H1 (cell line): Measurements from ENCODE around the gene SOD2.

Experiments used
- CBX5 ChIP-seq: fragments of 300-800, 300-1000 bp; sonication (generic); IDR thresholded peaks from 2 replicates; pipeline ENCODE4 v1.7.1; 2016; ENCODE audit warnings: antibody characterized with exemption, low read length, low read depth
- HDAC6 ChIP-seq: IDR thresholded peaks from one replicate; pipeline ENCODE4 v1.7.1; 2012; ENCODE audit warnings: low read depth, mild to moderate bottlenecking, inconsistent platforms, low read length, moderate library complexity
- KDM1A ChIP-seq: fragments of 200-600, 300-600 bp; sonication (generic); IDR thresholded peaks from 2 replicates; pipeline ENCODE4 v1.7.1; 2016; ENCODE audit warnings: mild to moderate bottlenecking, low read length, borderline replicate concordance
- TF ChIP-seq, protein P1 (sequence below), 3 experiments: IDR thresholded peaks; 1 replicate in 2 of 3; 2 replicates in 1 of 3; pipeline versions ENCODE4 v1.5.1 to v1.6.1; 2011; ENCODE audit warnings: low read length in 3 of 3, mild to moderate bottlenecking in 3 of 3, inconsistent platforms in 2 of 3, low read depth in 1 of 3, moderate library complexity in 1 of 3; ENCODE audit not compliant: insufficient read depth in 1 of 3; ENCODE audit errors: control extremely low read depth in 1 of 3

DNA sequence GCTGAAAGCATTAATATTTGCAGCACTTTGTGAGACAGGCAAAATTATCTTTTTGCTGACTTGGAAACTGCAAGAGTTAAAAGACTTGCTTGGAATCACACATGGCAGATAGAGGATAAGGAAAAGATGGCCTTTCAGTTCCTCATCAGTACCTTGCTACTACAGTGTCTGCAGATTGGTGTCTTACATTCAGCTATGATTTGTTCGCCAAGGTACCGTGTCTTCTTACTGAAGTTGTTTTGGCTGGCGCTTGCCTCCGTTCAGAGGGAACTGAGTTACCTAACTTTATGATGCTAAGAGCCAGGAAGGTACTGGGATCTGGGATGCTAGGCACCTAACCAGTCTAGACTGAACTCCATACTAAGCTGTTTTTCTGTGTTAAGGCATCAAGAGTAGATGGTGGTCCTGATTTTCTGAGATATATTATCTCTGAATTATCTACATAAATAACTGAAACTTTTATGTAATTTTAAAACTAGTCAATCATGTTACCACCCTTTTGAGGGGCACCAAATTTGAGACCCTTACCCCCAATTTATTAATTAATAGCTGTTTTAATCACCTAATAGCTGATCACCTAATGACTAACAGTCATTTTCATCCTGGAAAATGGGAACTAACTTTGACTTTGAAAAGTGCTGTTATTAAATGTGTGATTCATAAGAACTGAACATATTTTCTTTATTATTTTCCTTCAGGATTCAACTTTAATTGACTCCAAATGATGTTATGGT lies 36.7 kb upstream of the SOD2 start:
- TF ChIP-seq HDAC6 (no peak), KDM1A (no peak), CBX5 (no peak)
- TF ChIP-seq, protein P1, sequence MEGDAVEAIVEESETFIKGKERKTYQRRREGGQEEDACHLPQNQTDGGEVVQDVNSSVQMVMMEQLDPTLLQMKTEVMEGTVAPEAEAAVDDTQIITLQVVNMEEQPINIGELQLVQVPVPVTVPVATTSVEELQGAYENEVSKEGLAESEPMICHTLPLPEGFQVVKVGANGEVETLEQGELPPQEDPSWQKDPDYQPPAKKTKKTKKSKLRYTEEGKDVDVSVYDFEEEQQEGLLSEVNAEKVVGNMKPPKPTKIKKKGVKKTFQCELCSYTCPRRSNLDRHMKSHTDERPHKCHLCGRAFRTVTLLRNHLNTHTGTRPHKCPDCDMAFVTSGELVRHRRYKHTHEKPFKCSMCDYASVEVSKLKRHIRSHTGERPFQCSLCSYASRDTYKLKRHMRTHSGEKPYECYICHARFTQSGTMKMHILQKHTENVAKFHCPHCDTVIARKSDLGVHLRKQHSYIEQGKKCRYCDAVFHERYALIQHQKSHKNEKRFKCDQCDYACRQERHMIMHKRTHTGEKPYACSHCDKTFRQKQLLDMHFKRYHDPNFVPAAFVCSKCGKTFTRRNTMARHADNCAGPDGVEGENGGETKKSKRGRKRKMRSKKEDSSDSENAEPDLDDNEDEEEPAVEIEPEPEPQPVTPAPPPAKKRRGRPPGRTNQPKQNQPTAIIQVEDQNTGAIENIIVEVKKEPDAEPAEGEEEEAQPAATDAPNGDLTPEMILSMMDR (IDR thresholded peaks at IDR 0.05; ENCODE audit: control extremely low read depth in 1 of 3, insufficient read depth in 1 of 3, low read depth in 1 of 3, low read length in 3 of 3): no peak
